Neural cell (in vitro differentiated cells): ENCODE measurements around the gene ARHGAP9.
"Not testable (repeated sequence)": the region's sequence is repeated elsewhere in the genome, so short reads cannot be mapped to it uniquely, and the experiment has no call there.

Experiments used
- EZH2 ChIP-seq: fragments of 200-600, 300-800 bp; shearing (Covaris generic), sonication (generic); IDR thresholded peaks from 2 replicates; pipeline ENCODE4 v1.6.1; 2014; ENCODE audit warnings: antibody characterized with exemption, low read length, borderline replicate concordance, mild to moderate bottlenecking; ENCODE audit not compliant: insufficient read depth, poor library complexity, severe bottlenecking
- REST ChIP-seq: IDR thresholded peaks from 2 replicates; pipeline ENCODE4 v1.6.1; 2012; ENCODE audit warnings: borderline replicate concordance
- TF ChIP-seq, protein P1 (sequence below): fragments of 450-650 bp; IDR thresholded peaks from 2 replicates; pipeline ENCODE4 v1.5.1; 2014; ENCODE audit warnings: antibody characterized with exemption, mild to moderate bottlenecking, moderate library complexity; ENCODE audit not compliant: poor library complexity, severe bottlenecking

DNA sequence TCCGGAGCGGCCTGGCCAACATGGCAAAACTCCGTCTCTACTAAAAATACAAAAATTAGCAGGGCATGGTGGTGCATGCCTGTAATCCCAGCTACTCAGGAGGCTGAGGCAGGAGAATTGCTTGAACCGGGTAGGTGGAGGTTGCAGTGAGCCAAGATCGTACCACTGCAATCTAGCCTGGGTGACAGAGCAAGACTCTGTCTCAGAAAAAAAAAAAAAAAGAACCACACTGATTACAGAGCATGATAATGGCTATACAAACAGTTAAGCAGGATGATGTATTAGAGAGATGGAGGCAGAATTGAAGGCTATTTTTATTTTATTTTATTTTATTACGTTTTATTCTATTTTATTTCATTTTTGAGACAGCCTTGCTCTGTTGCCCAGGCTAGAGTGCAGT lies 35.3 kb downstream of the ARHGAP9 start:
- TF ChIP-seq, protein P1, sequence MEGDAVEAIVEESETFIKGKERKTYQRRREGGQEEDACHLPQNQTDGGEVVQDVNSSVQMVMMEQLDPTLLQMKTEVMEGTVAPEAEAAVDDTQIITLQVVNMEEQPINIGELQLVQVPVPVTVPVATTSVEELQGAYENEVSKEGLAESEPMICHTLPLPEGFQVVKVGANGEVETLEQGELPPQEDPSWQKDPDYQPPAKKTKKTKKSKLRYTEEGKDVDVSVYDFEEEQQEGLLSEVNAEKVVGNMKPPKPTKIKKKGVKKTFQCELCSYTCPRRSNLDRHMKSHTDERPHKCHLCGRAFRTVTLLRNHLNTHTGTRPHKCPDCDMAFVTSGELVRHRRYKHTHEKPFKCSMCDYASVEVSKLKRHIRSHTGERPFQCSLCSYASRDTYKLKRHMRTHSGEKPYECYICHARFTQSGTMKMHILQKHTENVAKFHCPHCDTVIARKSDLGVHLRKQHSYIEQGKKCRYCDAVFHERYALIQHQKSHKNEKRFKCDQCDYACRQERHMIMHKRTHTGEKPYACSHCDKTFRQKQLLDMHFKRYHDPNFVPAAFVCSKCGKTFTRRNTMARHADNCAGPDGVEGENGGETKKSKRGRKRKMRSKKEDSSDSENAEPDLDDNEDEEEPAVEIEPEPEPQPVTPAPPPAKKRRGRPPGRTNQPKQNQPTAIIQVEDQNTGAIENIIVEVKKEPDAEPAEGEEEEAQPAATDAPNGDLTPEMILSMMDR: not testable (repeated sequence)
- TF ChIP-seq EZH2, REST: not testable (repeated sequence)
